Progenitor cell of endocrine pancreas (in vitro differentiated cells): ENCODE results near the gene PIGH. TPM values are rescaled to one million over a fixed set of nuclear protein-coding genes. Genes with fewer than 3 reads are reported as not detected.
"Not testable (repeated sequence)": the region's sequence is repeated elsewhere in the genome, so short reads cannot be mapped to it uniquely, and the experiment has no call there.

Experiments
- DNase-seq: peaks from one replicate; pipeline ENCODE4 v3.0.0; 2021; ENCODE audit warnings: low spot score; ENCODE audit not compliant: unreplicated experiment
- H3K27ac Mint-ChIP-seq: 2 replicates; pipeline ENCODE4 v1.8.0; 2021; ENCODE audit warnings: mild to moderate bottlenecking, moderate library complexity, mixed read lengths
- H3K27me3 Mint-ChIP-seq: 2 replicates; pipeline ENCODE4 v1.8.0; 2021; ENCODE audit warnings: mixed read lengths
- H3K36me3 Mint-ChIP-seq: 2 replicates; pipeline ENCODE4 v1.8.0; 2022; ENCODE audit warnings: mixed read lengths; ENCODE audit not compliant: insufficient read depth
- H3K4me1 Mint-ChIP-seq: 2 replicates; pipeline ENCODE4 v1.8.0; 2021; ENCODE audit warnings: low read depth, mixed read lengths
- H3K4me3 Mint-ChIP-seq: 2 replicates; pipeline ENCODE4 v1.8.0; 2021; ENCODE audit warnings: low read depth, mild to moderate bottlenecking, moderate library complexity, mixed read lengths
- H3K9me3 Mint-ChIP-seq: 2 replicates; pipeline ENCODE4 v1.8.0; 2021; ENCODE audit warnings: low read depth, mixed read lengths
- CTCF ChIP-seq: fragments of 200-600 bp; sonication (generic); IDR thresholded peaks from one replicate; pipeline ENCODE4 v1.5.0; 2021; ENCODE audit warnings: antibody characterized with exemption, mild to moderate bottlenecking; ENCODE audit not compliant: unreplicated experiment
- total RNA-seq: library from RNA; stranded (reverse); gene quantifications from 2 replicates; pipeline ENCODE4 v1.2.1, GENCODE V29; 2021

PIGH gene
- total RNA-seq, 1 donor from 2014 or later: 18.9 TPM

- Mint-ChIP-seq H3K4me1 (no peaks in the 10 kb centered on the region), H3K9me3 (no peaks in the 10 kb centered on the region), H3K27ac (no peak overlapping the region), H3K27me3 (no peaks in the 10 kb centered on the region), H3K4me3 (no peak overlapping the region), H3K36me3 (peaks cover 14% of the 10 kb centered on the region)
- no peak for TF ChIP-seq CTCF
- no peak for DNase-seq
Observed at GRCh38 chr14:67630938-67631337, 30.9 kb upstream of the PIGH start.

- DNase-seq: no peak
- Mint-ChIP-seq H3K9me3 (no peaks in the 10 kb centered on the region), H3K27ac (no peak overlapping the region), H3K36me3 (peaks cover 14% of the 10 kb centered on the region), H3K4me1 (no peaks in the 10 kb centered on the region), H3K27me3 (no peaks in the 10 kb centered on the region), H3K4me3 (no peak overlapping the region)
- TF ChIP-seq CTCF: no peak
Observed at GRCh38 chr14:67630186-67630585, 30.1 kb upstream of the PIGH start.

GRCh38 chr14:67627519-67627918 lies 27.5 kb upstream of the PIGH start:
- no peaks in the 10 kb centered on the region for H3K4me1 Mint-ChIP-seq
- DNase-seq: no peak
- H3K9me3 Mint-ChIP-seq: no peaks in the 10 kb centered on the region
- no peak overlapping the region for H3K27ac Mint-ChIP-seq
- peaks cover 18% of the 10 kb centered on the region for H3K36me3 Mint-ChIP-seq
- H3K4me3 Mint-ChIP-seq: no peak overlapping the region
- TF ChIP-seq CTCF: no peak
- no peaks in the 10 kb centered on the region for H3K27me3 Mint-ChIP-seq

GRCh38 chr14:67626131-67626530 lies 26.1 kb upstream of the PIGH start:
- not testable (repeated sequence) for H3K4me1 Mint-ChIP-seq, H3K4me3 Mint-ChIP-seq, H3K27me3 Mint-ChIP-seq, H3K27ac Mint-ChIP-seq, H3K9me3 Mint-ChIP-seq, DNase-seq
- H3K36me3 Mint-ChIP-seq: peaks cover 14% of the 10 kb centered on the region

GRCh38 chr14:67623114-67623513 lies 23.0 kb upstream of the PIGH start:
- TF ChIP-seq CTCF: no peak
- peaks cover 12% of the 10 kb centered on the region for H3K36me3 Mint-ChIP-seq
- no peaks in the 10 kb centered on the region for H3K27me3 Mint-ChIP-seq
- no peak for DNase-seq
- H3K27ac Mint-ChIP-seq: no peak overlapping the region
- H3K4me1 Mint-ChIP-seq: peaks cover 10% of the 10 kb centered on the region
- H3K4me3 Mint-ChIP-seq: no peak overlapping the region
- no peaks in the 10 kb centered on the region for H3K9me3 Mint-ChIP-seq

GRCh38 chr14:67622675-67623074 lies 22.6 kb upstream of the PIGH start:
- TF ChIP-seq CTCF: no peak
- no peak overlapping the region for H3K4me3 Mint-ChIP-seq
- no peaks in the 10 kb centered on the region for H3K9me3 Mint-ChIP-seq
- DNase-seq: no peak
- peaks cover 12% of the 10 kb centered on the region for H3K36me3 Mint-ChIP-seq
- peaks cover 10% of the 10 kb centered on the region for H3K4me1 Mint-ChIP-seq
- H3K27me3 Mint-ChIP-seq: no peaks in the 10 kb centered on the region
- peak overlapping the region; percentile 27 for H3K27ac Mint-ChIP-seq
